HG03575 (cell line): ENCODE results near the gene GALNTL6.

Source experiments
- ATAC-seq: cut with Tn5 transposase; IDR thresholded peaks from one replicate; pipeline ENCODE4 v1.9.1; 2021; ENCODE audit not compliant: unreplicated experiment, insufficient number of reproducible peaks, low FRiP score; ENCODE audit errors: extremely low read depth

The GALNTL6 gene

GRCh38 chr4:171978216-171978615, 165.0 kb downstream of the GALNTL6 start:
- ATAC-seq = no peak

GRCh38 chr4:171979461-171979860, 166.3 kb downstream of the GALNTL6 start:
- no peak for ATAC-seq

- ATAC-seq = no peak
Observed at GRCh38 chr4:171981185-171981584, 168.0 kb downstream of the GALNTL6 start.

DNA sequence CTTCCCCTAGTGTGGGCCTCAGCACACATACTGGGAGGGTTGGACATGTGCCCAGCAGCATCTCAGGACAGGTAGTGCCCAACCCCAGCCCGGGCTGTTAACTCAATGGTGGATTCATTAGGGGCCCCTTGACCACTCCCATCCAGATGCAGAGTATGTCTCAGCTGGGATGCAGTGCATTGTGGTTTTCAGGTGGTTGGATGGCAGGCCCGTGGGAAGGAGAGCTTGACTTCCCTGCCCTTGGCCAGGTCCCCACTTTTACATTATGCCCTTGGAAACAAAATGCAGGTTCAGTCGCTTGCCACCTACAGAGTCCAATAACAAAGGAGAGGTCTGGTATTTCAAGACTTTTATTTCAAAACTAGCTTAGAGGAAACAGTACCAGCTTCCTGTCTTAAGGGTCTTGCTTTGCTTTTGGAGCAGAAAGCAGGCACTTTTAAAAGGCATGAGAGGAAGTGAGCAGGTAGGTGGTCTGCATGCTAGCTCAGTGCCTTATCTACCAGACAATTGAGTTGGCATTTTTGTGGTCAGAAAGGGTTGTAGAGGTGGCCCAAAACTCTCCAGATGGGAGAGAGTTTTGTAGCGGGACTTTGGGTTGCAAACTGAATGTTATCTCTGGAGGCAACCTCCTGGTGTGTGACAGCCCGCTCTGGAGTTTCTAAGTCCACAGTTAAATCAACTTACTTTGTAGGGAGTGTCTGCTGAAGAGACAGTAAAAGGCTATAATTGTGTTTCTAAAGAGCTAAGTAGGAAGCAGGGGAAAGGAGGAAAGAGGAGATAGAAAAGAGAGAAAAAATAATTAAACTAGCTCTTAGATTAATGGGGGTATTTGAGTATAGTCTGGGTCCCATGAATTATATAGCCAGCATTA, 171.0 kb downstream of the GALNTL6 start:
- no peak for ATAC-seq

DNA sequence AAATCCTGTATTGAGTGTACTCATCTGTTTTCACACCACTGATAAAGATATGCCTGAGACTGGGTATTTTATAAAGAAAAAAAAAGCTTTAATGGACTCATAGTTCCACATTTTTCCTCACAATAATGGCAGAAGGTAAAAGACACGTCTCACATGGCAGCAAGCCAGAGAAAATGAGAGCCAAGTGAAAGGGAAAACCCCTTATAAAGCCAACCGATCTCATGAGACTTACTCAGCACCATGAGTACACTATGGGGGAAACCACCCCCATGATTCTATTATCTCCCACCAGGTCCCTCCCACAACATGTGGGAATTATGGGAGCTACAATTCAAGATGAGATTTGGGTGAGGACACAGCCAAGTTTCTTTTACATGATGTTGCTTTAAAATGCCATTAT, 171.9 kb downstream of the GALNTL6 start:
- ATAC-seq = no peak

GRCh38 chr4:171993247-171993646, 180.0 kb downstream of the GALNTL6 start:
- ATAC-seq = no peak

DNA sequence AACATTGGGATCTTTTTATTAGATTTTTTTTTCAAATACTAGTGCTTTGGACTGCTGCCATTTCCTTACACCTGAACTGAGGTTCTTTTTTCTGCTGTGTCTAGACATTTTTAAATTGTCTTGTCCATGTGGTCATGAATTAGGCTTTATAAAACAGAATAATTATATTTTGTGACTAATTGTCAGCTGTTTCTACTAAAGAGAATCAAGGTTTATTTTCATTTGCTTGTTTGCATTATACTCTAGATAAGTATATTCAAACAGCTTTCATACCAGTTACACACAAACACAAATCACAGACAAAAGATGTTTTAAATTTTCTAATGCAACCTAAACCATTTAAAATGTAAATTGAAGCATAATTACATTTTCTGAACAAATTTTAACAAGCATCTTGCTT, 194.7 kb downstream of the GALNTL6 start:
- no peak for ATAC-seq

DNA sequence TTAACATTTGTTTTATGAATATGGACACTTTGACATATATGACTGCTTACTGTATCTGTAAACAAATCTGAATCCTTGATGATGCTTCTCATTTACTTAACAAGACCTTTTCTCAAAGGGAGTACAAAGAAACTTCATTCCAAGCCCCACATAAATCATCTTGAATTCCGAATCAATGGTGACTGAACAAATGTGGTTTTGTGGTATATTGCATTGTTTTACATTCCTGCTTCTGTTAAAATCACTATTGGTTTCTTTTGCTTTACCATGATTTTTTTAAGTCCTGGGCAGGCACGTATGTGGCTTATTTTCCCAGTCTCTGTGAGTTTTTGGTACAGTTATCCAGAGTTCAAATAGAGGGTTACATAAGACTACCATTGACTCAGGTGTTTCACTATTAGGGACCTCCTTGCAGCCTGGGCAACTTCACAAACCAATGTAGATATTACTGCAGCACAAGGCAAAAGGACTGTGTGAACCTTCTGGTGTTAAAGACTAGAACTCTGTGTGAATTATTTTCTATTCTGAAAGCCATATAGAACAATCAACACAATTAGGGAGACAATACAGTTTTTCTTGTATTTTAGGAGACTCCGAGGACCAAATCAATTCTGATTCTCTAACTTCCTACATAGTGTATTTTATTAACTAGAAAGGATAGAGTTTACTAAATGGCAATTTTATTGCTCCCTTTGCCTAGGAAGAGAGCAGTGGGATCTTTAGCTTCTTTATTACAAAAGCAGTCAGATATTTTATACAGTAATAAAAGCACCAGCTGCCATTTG, 196.4 kb downstream of the GALNTL6 start:
- ATAC-seq = no peak

GRCh38 chr4:172011196-172011595, 198.0 kb downstream of the GALNTL6 start:
- ATAC-seq = no peak

DNA sequence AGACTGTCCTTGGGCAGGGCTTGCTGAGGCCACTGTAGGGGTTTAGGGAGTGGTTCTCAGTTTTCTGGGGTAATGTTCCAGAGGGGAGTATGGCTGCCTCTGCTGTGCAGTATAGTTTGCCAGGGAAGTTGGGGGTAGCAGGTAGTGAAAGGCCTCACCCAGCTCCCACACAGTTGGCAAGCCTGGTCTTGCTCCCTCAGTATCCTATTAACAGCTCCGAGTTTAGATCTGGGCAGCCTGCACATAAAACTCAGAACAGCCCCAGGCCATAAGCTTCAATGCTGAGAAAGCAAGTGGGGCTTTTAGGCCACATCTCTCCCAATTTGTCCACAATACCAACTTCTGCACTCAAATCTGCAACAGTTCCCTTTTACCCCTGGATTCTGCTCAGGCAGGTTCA, 205.2 kb downstream of the GALNTL6 start:
- ATAC-seq = no peak

GRCh38 chr4:172035562-172035961, 222.4 kb downstream of the GALNTL6 start:
- ATAC-seq = no peak

GRCh38 chr4:172040766-172041165, 227.6 kb downstream of the GALNTL6 start:
- ATAC-seq = no peak

DNA sequence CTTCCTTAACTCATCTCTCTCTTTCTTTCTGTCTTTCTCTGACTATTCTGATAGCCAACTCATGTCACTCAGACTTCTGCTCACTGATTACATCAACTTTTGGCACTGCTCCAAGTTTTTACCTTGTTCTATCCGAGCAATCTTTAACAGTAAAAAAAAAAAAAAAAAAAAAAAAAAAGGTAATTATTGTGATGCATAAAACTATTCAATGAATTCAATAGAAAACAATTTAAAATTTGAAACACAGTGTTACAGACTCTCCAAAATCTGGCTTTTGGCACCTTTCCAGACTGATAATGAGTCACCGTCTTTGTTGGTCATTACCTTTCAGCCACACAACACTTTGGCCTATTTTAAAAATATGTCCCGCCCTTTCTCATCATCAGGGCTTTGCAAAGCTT, 229.5 kb downstream of the GALNTL6 start:
- ATAC-seq = no peak

DNA sequence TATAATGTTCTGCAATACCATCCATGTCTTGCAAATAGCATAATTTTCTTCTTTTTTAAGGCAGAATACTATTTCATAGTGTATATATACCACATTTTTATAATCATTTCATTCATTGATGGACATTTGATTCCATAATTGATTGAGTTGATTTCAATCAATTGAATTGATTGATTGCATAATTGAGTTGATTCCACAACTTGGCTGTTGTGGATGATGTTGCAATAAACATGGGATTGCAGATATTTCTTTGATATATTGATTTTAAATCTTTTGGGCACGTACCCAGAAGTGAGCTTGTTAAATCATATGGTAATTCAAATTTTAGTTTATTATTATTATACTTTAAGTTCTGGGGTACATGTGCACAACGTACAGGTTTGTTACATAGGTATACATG, 232.8 kb downstream of the GALNTL6 start:
- ATAC-seq = no peak

DNA sequence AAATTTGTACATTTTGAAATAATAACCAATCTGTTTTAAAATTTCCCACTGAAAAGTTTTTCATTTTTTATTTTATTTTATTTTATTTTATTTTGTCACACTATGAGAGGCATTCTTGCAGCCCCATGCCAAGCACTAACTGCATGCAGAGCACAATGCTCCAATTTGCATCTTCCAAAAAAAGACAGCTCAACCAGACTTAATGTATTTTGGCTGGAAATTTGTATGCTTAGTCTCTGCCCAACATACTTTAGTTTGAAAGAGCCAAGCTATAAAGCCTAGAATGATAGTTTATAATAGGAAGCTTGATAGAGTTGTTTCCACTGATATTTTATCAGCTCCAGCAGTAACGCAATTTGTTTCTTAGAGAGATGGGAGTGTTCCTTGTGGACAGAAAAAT, 235.5 kb downstream of the GALNTL6 start:
- no peak for ATAC-seq

DNA sequence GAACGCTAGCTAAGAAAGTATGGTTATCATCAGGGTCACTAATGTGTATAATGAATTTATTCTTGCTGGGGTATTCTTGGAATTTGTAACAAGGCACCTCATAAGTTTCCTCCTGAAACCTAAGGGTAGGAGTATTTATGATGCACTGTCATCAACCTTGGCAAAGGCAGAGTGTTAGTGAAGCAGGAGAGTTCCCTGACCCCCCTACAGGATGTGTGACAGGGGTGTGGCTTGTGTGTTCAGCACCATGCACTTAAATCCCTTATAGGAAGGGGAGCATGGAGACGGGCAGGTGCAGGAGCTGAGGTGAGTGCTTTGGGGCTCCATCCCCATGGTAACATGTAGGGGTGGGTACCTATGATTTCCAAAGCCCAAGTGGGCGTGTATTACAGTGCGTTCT, 237.7 kb downstream of the GALNTL6 start:
- ATAC-seq = no peak

DNA sequence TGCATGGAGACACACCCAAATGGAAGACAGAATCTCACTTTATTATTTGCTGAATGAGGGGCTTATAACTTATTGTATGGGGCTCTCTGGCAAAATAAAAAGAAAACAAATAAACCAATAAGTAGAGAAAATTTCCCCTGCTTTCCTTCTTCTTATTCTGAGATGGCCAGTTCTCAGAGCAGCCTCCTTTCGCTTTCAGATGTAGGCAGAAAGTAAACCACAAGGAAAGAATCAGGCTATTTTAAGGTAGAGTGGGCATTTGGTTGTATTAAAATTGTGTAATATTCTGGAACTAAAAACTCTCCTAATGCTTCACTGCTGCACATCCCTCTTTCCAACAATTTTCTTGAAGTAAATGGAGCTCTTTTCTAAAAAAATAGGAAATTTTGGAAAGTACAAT, 241.8 kb downstream of the GALNTL6 start:
- ATAC-seq = peak; percentile 87

DNA sequence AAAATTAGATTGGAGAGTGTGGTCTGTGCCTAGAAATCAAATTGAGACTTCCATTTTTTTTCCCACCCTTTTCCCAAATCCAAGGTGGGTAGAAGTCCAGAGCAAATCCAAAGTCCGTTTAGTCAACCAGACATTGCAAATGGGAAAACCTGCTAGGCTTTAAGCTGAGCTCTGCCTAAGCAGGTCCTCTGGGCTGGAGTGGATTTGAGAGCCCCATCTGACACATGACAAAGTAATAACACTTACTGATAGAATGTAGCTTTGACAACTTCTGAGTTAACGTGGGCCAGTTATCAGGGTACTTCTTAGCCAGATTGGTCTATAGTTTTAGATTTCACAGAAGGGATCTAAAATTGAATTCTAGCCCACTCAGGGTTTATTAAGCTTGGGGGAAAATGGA, 242.3 kb downstream of the GALNTL6 start:
- no peak for ATAC-seq

- peak; percentile 79 for ATAC-seq
Observed at GRCh38 chr4:172061204-172061603, 248.0 kb downstream of the GALNTL6 start.

GRCh38 chr4:172068506-172068905, 255.3 kb downstream of the GALNTL6 start:
- ATAC-seq = no peak
